HG03064 (cell line): ENCODE data around the gene OR13C9.
"Not testable (repeated sequence)": the region's sequence is repeated elsewhere in the genome, so short reads cannot be mapped to it uniquely, and the experiment has no call there.

Experiments
- ATAC-seq: cut with Tn5 transposase; IDR thresholded peaks from one replicate; pipeline ENCODE4 v1.9.1; 2021; ENCODE audit warnings: low read depth; ENCODE audit not compliant: unreplicated experiment

The OR13C9 gene

GRCh38 chr9:104618104-104618503 is at the start of gene OR13C9:
OR13C9 (minus strand) TSS chr9:104618204; CDS start chr9:104618204, 0 bp downstream.
- ATAC-seq = no peak

- ATAC-seq = no peak
These were observed 40.6 kb upstream of the OR13C9 start for GRCh38 chr9:104658496-104659195.

GRCh38 chr9:104635456-104635855 is 17.5 kb upstream of the OR13C9 start:
- ATAC-seq = no peak

GRCh38 chr9:104633976-104634520 is 16.0 kb upstream of the OR13C9 start:
- ATAC-seq = no peak

- not testable (repeated sequence) for ATAC-seq
These were observed 8.0 kb upstream of the OR13C9 start for GRCh38 chr9:104625964-104626363.

- ATAC-seq = no peak
These were observed 586 bp downstream of the OR13C9 start for GRCh38 chr9:104617418-104617817.

- ATAC-seq = no peak
These were observed 6.8 kb downstream of the OR13C9 start for GRCh38 chr9:104611213-104611612.

- ATAC-seq = no peak
These were observed 9.7 kb downstream of the OR13C9 start for GRCh38 chr9:104608336-104608735.

GRCh38 chr9:104606152-104606551 is 11.9 kb downstream of the OR13C9 start:
- ATAC-seq = no peak

- ATAC-seq = not testable (repeated sequence)
These were observed 12.5 kb downstream of the OR13C9 start, which contains the start of gene OR13C2 for GRCh38 chr9:104605527-104605926. OR13C2 (minus strand) TSS chr9:104605627; CDS start chr9:104605627, 0 bp downstream.

GRCh38 chr9:104604801-104605200 is 13.2 kb downstream of the OR13C9 start:
- no peak for ATAC-seq

GRCh38 chr9:104599313-104599712 is 18.7 kb downstream of the OR13C9 start, which contains the start of gene OR13C5:
OR13C5 (minus strand) TSS chr9:104599413; CDS start chr9:104599413, 0 bp downstream.
- not testable (repeated sequence) for ATAC-seq

- not testable (repeated sequence) for ATAC-seq
These were observed 19.3 kb downstream of the OR13C9 start for GRCh38 chr9:104598749-104599148.

- no peak for ATAC-seq
These were observed 28.4 kb downstream of the OR13C9 start for GRCh38 chr9:104589626-104590025.

GRCh38 chr9:104586496-104587180 is 31.4 kb downstream of the OR13C9 start:
- ATAC-seq = no peak

- ATAC-seq = no peak
These were observed 37.4 kb downstream of the OR13C9 start for GRCh38 chr9:104580562-104580961.

GRCh38 chr9:104577263-104577662 is 40.7 kb downstream of the OR13C9 start:
- ATAC-seq = no peak

- ATAC-seq = no peak
These were observed 42.5 kb downstream of the OR13C9 start for GRCh38 chr9:104575456-104575855.

GRCh38 chr9:104572612-104573011 is 45.4 kb downstream of the OR13C9 start:
- ATAC-seq = no peak

- no peak for ATAC-seq
These were observed 49.1 kb downstream of the OR13C9 start, which contains the start of gene OR13C8 for GRCh38 chr9:104568868-104569267. OR13C8 (plus strand) TSS chr9:104569168; CDS start chr9:104569168, 0 bp downstream.
